ENCODE measurements around the gene RAB3GAP1. TPM values are rescaled to one million over a fixed set of nuclear protein-coding genes. Genes with fewer than 3 reads are reported as not detected.

The RAB3GAP1 gene
- polyA plus RNA-seq, 1 donor (not counting 4 experiments of a cell fraction or from before 2014, with no cell fraction given) = 41.6 TPM

DNA sequence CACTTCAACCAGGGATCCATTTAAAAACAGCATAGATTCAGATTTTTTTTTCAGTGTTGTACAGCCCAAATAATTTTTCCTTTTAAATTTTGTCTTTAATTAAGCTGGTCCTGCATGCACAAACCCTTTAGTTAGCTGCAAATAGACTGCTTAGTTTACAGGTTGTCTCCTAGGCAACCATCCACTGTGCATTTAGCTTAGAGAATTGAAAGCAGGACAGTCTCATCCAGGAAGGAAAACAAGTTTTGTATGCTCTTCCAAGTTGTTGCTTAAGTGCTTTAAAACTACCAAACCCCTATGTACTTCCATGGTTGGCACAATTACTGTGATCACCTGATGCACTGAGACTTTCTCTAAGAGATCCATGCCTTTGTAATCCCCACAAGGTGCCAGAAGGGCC is 4.8 kb upstream of the RAB3GAP1 start, which contains the start of gene MAP3K19:
TSS of gene MAP3K19 (minus strand) at position 148 of the 400 bp plus-strand sequence. CDS start 22,800 bp downstream, outside the sequence.
- dilution Hi-C loops (cut with MboI; ENCODE audit: extremely low pct_ligation_motif_present, low sequenced_read_pairs) = no loop called here
- Histone ChIP-seq H3K79me2 (ENCODE audit: control insufficient read depth, insufficient read depth, low read length) (peaks cover 2% of the 10 kb centered on the region), H3K9me3 (ENCODE audit: control insufficient read depth, low read depth, low read length) (no peaks in the 10 kb centered on the region), H4K20me1 (ENCODE audit: control insufficient read depth, extremely low read depth, insufficient read depth, low read length) (no peaks in the 10 kb centered on the region), H2AFZ (ENCODE audit: control insufficient read depth, low read length) (no peak within 1 kb of the TSS), H3K4me2 (ENCODE audit: control insufficient read depth, extremely low read depth, insufficient read depth, low read depth, low read length) (no peak within 1 kb of the TSS), H3K9ac (ENCODE audit: control insufficient read depth, extremely low read depth, insufficient read depth, low read length) (no peak within 1 kb of the TSS), H3K9me1 (ENCODE audit: control insufficient read depth, extremely low read depth, insufficient read depth, low read length) (no peaks in the 10 kb centered on the region), H3K4me1 (ENCODE audit: control insufficient read depth, extremely low read depth, insufficient read depth, low read length) (no peaks in the 10 kb centered on the region), H3K27me3 (ENCODE audit: control insufficient read depth, extremely low read depth, insufficient read depth, low read length) (peaks cover 3% of the 10 kb centered on the region), H3K4me3 (ENCODE audit: control insufficient read depth in 2 of 3, extremely low read depth in 1 of 3, insufficient read depth in 2 of 3, low read depth in 1 of 3, low read length in 3 of 3) (no peak within 1 kb of the TSS), H3K27ac (ENCODE audit: control insufficient read depth, insufficient read depth, low read length) (no peak within 1 kb of the TSS), H3K36me3 (ENCODE audit: control insufficient read depth in 2 of 2, extremely low read depth in 1 of 2, insufficient read depth in 2 of 2, low read length in 2 of 2) (no peaks in the 10 kb centered on the region)
- FAIRE-seq = no peak
- no peak for DNase-seq (ENCODE audit: low read depth, low spot score)
- no peak for TF ChIP-seq EZH2 (IDR thresholded peaks at IDR 0.05; ENCODE audit: low read length)
- TF ChIP-seq, protein P1, sequence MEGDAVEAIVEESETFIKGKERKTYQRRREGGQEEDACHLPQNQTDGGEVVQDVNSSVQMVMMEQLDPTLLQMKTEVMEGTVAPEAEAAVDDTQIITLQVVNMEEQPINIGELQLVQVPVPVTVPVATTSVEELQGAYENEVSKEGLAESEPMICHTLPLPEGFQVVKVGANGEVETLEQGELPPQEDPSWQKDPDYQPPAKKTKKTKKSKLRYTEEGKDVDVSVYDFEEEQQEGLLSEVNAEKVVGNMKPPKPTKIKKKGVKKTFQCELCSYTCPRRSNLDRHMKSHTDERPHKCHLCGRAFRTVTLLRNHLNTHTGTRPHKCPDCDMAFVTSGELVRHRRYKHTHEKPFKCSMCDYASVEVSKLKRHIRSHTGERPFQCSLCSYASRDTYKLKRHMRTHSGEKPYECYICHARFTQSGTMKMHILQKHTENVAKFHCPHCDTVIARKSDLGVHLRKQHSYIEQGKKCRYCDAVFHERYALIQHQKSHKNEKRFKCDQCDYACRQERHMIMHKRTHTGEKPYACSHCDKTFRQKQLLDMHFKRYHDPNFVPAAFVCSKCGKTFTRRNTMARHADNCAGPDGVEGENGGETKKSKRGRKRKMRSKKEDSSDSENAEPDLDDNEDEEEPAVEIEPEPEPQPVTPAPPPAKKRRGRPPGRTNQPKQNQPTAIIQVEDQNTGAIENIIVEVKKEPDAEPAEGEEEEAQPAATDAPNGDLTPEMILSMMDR (optimal IDR thresholded peaks at IDR 0.05 in 1 of 3, IDR thresholded peaks at IDR 0.05 in 1 of 3, conservative IDR thresholded peaks at IDR 0.05 in 1 of 3; ENCODE audit: extremely low read depth in 1 of 3, insufficient read depth in 2 of 3, low read length in 3 of 3) = no peak

DNA sequence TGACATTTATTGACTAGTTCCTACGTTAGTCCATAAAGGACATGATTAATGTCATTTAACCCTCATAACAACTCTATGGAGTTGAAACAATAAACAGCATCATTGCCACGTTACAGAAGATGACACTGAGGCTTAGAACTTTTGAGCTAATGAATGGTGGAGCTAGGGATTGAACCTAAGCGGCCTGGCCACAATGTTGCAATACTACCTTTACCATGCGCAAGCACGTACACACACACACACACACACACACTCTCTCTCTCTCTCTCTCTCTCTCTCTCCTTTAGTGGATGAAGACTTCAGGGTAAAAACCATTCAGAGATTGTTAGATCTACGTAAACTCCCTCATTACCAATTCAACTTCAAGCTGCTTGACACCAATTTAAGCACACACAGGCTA is 4.0 kb upstream of the RAB3GAP1 start:
- Histone ChIP-seq H3K36me3 (ENCODE audit: control insufficient read depth in 2 of 2, extremely low read depth in 1 of 2, insufficient read depth in 2 of 2, low read length in 2 of 2) (no peaks in the 10 kb centered on the region), H3K4me2 (ENCODE audit: control insufficient read depth, extremely low read depth, insufficient read depth, low read depth, low read length) (no peak overlapping the region), H3K4me3 (ENCODE audit: control insufficient read depth in 2 of 3, extremely low read depth in 1 of 3, insufficient read depth in 2 of 3, low read depth in 1 of 3, low read length in 3 of 3) (no peak overlapping the region), H3K4me1 (ENCODE audit: control insufficient read depth, extremely low read depth, insufficient read depth, low read length) (no peaks in the 10 kb centered on the region), H3K27me3 (ENCODE audit: control insufficient read depth, extremely low read depth, insufficient read depth, low read length) (peaks cover 3% of the 10 kb centered on the region), H3K9me3 (ENCODE audit: control insufficient read depth, low read depth, low read length) (no peaks in the 10 kb centered on the region), H3K27ac (ENCODE audit: control insufficient read depth, insufficient read depth, low read length) (no peak overlapping the region), H3K79me2 (ENCODE audit: control insufficient read depth, insufficient read depth, low read length) (peaks cover 10% of the 10 kb centered on the region), H3K9ac (ENCODE audit: control insufficient read depth, extremely low read depth, insufficient read depth, low read length) (no peak overlapping the region), H3K9me1 (ENCODE audit: control insufficient read depth, extremely low read depth, insufficient read depth, low read length) (no peaks in the 10 kb centered on the region), H4K20me1 (ENCODE audit: control insufficient read depth, extremely low read depth, insufficient read depth, low read length) (no peaks in the 10 kb centered on the region), H2AFZ (ENCODE audit: control insufficient read depth, low read length) (no peak overlapping the region)
- FAIRE-seq (no peak), DNase-seq (ENCODE audit: low read depth, low spot score) (no peak)
- TF ChIP-seq EZH2 (IDR thresholded peaks at IDR 0.05; ENCODE audit: low read length) = no peak
- TF ChIP-seq, protein P1 (optimal IDR thresholded peaks at IDR 0.05 in 1 of 3, IDR thresholded peaks at IDR 0.05 in 1 of 3, conservative IDR thresholded peaks at IDR 0.05 in 1 of 3; ENCODE audit: extremely low read depth in 1 of 3, insufficient read depth in 2 of 3, low read length in 3 of 3) = no peak
- dilution Hi-C loops (cut with MboI; ENCODE audit: extremely low pct_ligation_motif_present, low sequenced_read_pairs) = no loop called here

All from keratinocyte (primary cell).